ENCODE results near the gene MPV17L2. TPM values are rescaled to one million over a fixed set of nuclear protein-coding genes. Genes with fewer than 3 reads are reported as not detected.
"Not testable (repeated sequence)": the region's sequence is repeated elsewhere in the genome, so short reads cannot be mapped to it uniquely, and the experiment has no call there.

MPV17L2 gene
- total RNA-seq, 3 donors from 2014 or later = 33.9 to 39.7 (median 35.7) TPM

GRCh38 chr19:18156841-18157464 lies 36.1 kb upstream of the MPV17L2 start:
- peaks cover 25% of the 10 kb centered on the region for H3K4me1 Mint-ChIP-seq (ENCODE audit: low read depth)
- no peak overlapping the region for H3K4me3 Mint-ChIP-seq
- H3K27me3 Mint-ChIP-seq (ENCODE audit: low read depth) = no peaks in the 10 kb centered on the region
- peaks cover 3% of the 10 kb centered on the region for H3K36me3 Mint-ChIP-seq (ENCODE audit: insufficient read depth)
- H3K9me3 Mint-ChIP-seq = no peaks in the 10 kb centered on the region
- DNase-seq (no peak), ATAC-seq (no peak)

GRCh38 chr19:18157465-18158063 lies 35.5 kb upstream of the MPV17L2 start:
- Mint-ChIP-seq H3K4me1 (ENCODE audit: low read depth) (peaks cover 21% of the 10 kb centered on the region), H3K36me3 (ENCODE audit: insufficient read depth) (peaks cover 3% of the 10 kb centered on the region), H3K27me3 (ENCODE audit: low read depth) (no peaks in the 10 kb centered on the region), H3K9me3 (no peaks in the 10 kb centered on the region), H3K4me3 (no peak overlapping the region)
- no peak for ATAC-seq
- DNase-seq = no peak

- H3K9me3 Mint-ChIP-seq = no peaks in the 10 kb centered on the region
- H3K4me1 Mint-ChIP-seq (ENCODE audit: low read depth) = peaks cover 21% of the 10 kb centered on the region
- no peak overlapping the region for H3K4me3 Mint-ChIP-seq
- no peak for DNase-seq
- no peaks in the 10 kb centered on the region for H3K27me3 Mint-ChIP-seq (ENCODE audit: low read depth)
- no peak for ATAC-seq
- H3K36me3 Mint-ChIP-seq (ENCODE audit: insufficient read depth) = peaks cover 5% of the 10 kb centered on the region
Observed at GRCh38 chr19:18158467-18158866, 34.6 kb upstream of the MPV17L2 start.

GRCh38 chr19:18159059-18159616 lies 33.9 kb upstream of the MPV17L2 start:
- H3K4me1 Mint-ChIP-seq (ENCODE audit: low read depth) = peaks cover 17% of the 10 kb centered on the region
- not testable (repeated sequence) for H3K9me3 Mint-ChIP-seq; H3K27me3 Mint-ChIP-seq (ENCODE audit: low read depth); ATAC-seq; H3K4me3 Mint-ChIP-seq; H3K36me3 Mint-ChIP-seq (ENCODE audit: insufficient read depth); DNase-seq

- H3K4me1 Mint-ChIP-seq (ENCODE audit: low read depth) = peaks cover 12% of the 10 kb centered on the region
- H3K36me3 Mint-ChIP-seq (ENCODE audit: insufficient read depth) = peaks cover 7% of the 10 kb centered on the region
- no peaks in the 10 kb centered on the region for H3K9me3 Mint-ChIP-seq
- no peaks in the 10 kb centered on the region for H3K27me3 Mint-ChIP-seq (ENCODE audit: low read depth)
- H3K4me3 Mint-ChIP-seq = no peak overlapping the region
- DNase-seq (no peak), ATAC-seq (no peak)
Observed at GRCh38 chr19:18159810-18160209, 33.2 kb upstream of the MPV17L2 start.

- no peak for ATAC-seq
- H3K4me3 Mint-ChIP-seq = peak overlapping the region; percentile 66
- no peak for DNase-seq
- peaks cover 12% of the 10 kb centered on the region for H3K4me1 Mint-ChIP-seq (ENCODE audit: low read depth)
- H3K36me3 Mint-ChIP-seq (ENCODE audit: insufficient read depth) = peaks cover 7% of the 10 kb centered on the region
- H3K27me3 Mint-ChIP-seq (ENCODE audit: low read depth) = no peaks in the 10 kb centered on the region
- no peaks in the 10 kb centered on the region for H3K9me3 Mint-ChIP-seq
Observed at GRCh38 chr19:18160493-18160970, 32.5 kb upstream of the MPV17L2 start.

GRCh38 chr19:18160971-18161635 lies 31.9 kb upstream of the MPV17L2 start:
- Mint-ChIP-seq H3K36me3 (ENCODE audit: insufficient read depth) (peaks cover 13% of the 10 kb centered on the region), H3K4me1 (ENCODE audit: low read depth) (peaks cover 12% of the 10 kb centered on the region), H3K27me3 (ENCODE audit: low read depth) (no peaks in the 10 kb centered on the region), H3K4me3 (peak overlapping the region; percentile 66), H3K9me3 (no peaks in the 10 kb centered on the region)
- ATAC-seq = peak; percentile 97 to 98
- DNase-seq = peak; percentile 82

GRCh38 chr19:18161636-18162002 lies 31.4 kb upstream of the MPV17L2 start:
- ATAC-seq = no peak

GRCh38 chr19:18164072-18164471 lies 28.9 kb upstream of the MPV17L2 start:
- ATAC-seq = no peak
- H3K9me3 Mint-ChIP-seq = no peaks in the 10 kb centered on the region
- H3K36me3 Mint-ChIP-seq (ENCODE audit: insufficient read depth) = peaks cover 21% of the 10 kb centered on the region
- no peak overlapping the region for H3K4me3 Mint-ChIP-seq
- H3K27me3 Mint-ChIP-seq (ENCODE audit: low read depth) = no peaks in the 10 kb centered on the region
- peaks cover 8% of the 10 kb centered on the region for H3K4me1 Mint-ChIP-seq (ENCODE audit: low read depth)
- DNase-seq = no peak

More at GRCh38 chr19:18161636-18162002, 31.4 kb upstream of the MPV17L2 start:
- no peaks in the 10 kb centered on the region for H3K9me3 Mint-ChIP-seq
- H3K27me3 Mint-ChIP-seq (ENCODE audit: low read depth) = no peaks in the 10 kb centered on the region
- H3K4me1 Mint-ChIP-seq (ENCODE audit: low read depth) = peaks cover 8% of the 10 kb centered on the region
- H3K36me3 Mint-ChIP-seq (ENCODE audit: insufficient read depth) = peaks cover 15% of the 10 kb centered on the region
- no peak for DNase-seq
- no peak overlapping the region for H3K4me3 Mint-ChIP-seq

- no peaks in the 10 kb centered on the region for H3K27me3 Mint-ChIP-seq (ENCODE audit: low read depth)
- DNase-seq (no peak), ATAC-seq (no peak)
- peaks cover 6% of the 10 kb centered on the region for H3K4me1 Mint-ChIP-seq (ENCODE audit: low read depth)
- peaks cover 18% of the 10 kb centered on the region for H3K36me3 Mint-ChIP-seq (ENCODE audit: insufficient read depth)
- no peak overlapping the region for H3K4me3 Mint-ChIP-seq
- H3K9me3 Mint-ChIP-seq = no peaks in the 10 kb centered on the region
Observed at GRCh38 chr19:18165794-18166544, 27.0 kb upstream of the MPV17L2 start.

GRCh38 chr19:18167011-18167410 lies 26.0 kb upstream of the MPV17L2 start:
- H3K9me3 Mint-ChIP-seq = no peaks in the 10 kb centered on the region
- no peaks in the 10 kb centered on the region for H3K27me3 Mint-ChIP-seq (ENCODE audit: low read depth)
- peaks cover 3% of the 10 kb centered on the region for H3K4me1 Mint-ChIP-seq (ENCODE audit: low read depth)
- H3K36me3 Mint-ChIP-seq (ENCODE audit: insufficient read depth) = peaks cover 18% of the 10 kb centered on the region
- ATAC-seq = no peak
- H3K4me3 Mint-ChIP-seq = no peak overlapping the region
- DNase-seq = no peak

GRCh38 chr19:18167975-18168645 lies 24.9 kb upstream of the MPV17L2 start:
- H3K27me3 Mint-ChIP-seq (ENCODE audit: low read depth) = no peaks in the 10 kb centered on the region
- no peaks in the 10 kb centered on the region for H3K9me3 Mint-ChIP-seq
- no peak overlapping the region for H3K4me3 Mint-ChIP-seq
- peak; percentile 55 for DNase-seq
- H3K36me3 Mint-ChIP-seq (ENCODE audit: insufficient read depth) = peaks cover 18% of the 10 kb centered on the region
- H3K4me1 Mint-ChIP-seq (ENCODE audit: low read depth) = peaks cover 3% of the 10 kb centered on the region
- ATAC-seq = peak; percentile 91 to 97

- no peaks in the 10 kb centered on the region for H3K9me3 Mint-ChIP-seq
- H3K4me3 Mint-ChIP-seq = no peak overlapping the region
- H3K27me3 Mint-ChIP-seq (ENCODE audit: low read depth) = no peaks in the 10 kb centered on the region
- no peak for ATAC-seq
- no peak for DNase-seq
- peaks cover 3% of the 10 kb centered on the region for H3K4me1 Mint-ChIP-seq (ENCODE audit: low read depth)
- peaks cover 14% of the 10 kb centered on the region for H3K36me3 Mint-ChIP-seq (ENCODE audit: insufficient read depth)
Observed at GRCh38 chr19:18168673-18169381, 24.2 kb upstream of the MPV17L2 start.
